DMS53 treated with DMSO at 0.1 percent for 48 hours (cell line): ENCODE data around the gene PCDHGC4.

ENCODE experiments used
- DNase-seq: peaks from one replicate; lab custom pipeline; 2025; ENCODE audit not compliant: unreplicated experiment; lab: John Stamatoyannopoulos, UW

The PCDHGC4 gene

DNA sequence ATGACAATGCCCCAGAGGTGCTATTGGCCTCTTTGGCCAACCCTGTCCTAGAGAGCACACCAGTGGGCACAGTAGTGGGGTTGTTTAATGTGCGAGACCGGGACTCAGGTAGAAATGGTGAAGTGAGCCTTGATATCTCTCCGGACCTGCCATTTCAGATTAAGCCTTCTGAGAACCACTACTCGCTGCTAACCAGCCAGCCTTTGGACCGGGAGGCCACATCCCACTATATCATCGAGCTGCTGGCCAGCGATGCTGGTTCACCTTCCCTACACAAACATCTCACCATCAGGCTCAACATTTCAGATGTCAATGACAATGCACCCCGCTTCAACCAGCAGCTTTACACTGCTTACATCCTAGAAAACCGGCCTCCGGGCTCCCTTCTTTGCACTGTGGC lies 5.4 kb downstream of the PCDHGC4 start:
- no peak for DNase-seq

DNA sequence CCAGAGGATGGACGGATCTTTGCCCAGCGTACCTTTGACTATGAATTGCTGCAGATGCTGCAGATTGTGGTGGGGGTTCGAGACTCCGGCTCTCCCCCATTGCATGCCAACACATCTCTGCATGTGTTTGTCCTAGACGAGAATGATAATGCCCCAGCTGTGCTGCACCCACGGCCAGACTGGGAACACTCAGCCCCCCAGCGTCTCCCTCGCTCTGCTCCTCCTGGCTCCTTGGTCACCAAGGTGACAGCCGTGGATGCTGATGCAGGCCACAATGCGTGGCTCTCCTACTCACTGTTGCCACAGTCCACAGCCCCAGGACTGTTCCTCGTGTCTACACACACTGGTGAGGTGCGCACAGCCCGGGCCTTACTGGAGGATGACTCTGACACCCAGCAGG lies 5.9 kb downstream of the PCDHGC4 start:
- no peak for DNase-seq

- DNase-seq: no peak
Observed at GRCh38 chr5:141491323-141492167, 6.7 kb downstream of the PCDHGC4 start.

DNA sequence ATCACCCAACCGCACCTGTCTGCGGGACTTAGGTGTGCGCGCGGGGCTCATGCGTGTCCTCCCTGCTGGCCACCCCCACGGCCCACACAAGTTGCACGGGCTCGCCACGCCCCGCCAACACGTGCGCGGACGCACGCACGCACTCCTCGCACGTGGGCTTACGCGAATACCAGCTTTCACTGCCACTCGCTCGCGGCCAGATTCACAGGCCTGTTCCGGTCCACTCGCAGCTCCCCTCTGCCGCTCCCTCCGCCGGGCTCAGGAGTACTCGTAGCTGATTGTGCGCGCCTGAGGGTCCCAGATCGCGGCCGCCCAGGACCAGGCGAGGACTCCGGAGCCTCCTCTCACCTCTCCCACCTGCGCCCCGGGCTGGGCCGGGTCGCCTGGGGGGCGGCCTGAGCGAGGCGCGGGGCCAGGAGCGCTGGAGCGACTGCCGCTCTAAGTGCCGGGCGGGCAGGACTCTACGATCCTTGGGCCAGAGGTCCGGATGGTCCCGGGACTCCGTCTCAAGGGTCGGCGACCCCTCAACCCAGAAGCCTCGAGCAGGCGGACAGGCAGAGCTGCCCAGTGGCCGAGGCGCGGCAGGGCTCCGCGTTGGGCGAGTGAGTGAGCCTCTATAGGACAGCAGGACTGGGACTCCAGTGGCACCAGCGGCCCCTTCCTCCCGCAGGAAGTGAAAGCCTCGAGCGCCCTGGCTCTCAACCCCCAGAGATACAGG lies 7.5 kb downstream of the PCDHGC4 start:
- DNase-seq: no peak

DNA sequence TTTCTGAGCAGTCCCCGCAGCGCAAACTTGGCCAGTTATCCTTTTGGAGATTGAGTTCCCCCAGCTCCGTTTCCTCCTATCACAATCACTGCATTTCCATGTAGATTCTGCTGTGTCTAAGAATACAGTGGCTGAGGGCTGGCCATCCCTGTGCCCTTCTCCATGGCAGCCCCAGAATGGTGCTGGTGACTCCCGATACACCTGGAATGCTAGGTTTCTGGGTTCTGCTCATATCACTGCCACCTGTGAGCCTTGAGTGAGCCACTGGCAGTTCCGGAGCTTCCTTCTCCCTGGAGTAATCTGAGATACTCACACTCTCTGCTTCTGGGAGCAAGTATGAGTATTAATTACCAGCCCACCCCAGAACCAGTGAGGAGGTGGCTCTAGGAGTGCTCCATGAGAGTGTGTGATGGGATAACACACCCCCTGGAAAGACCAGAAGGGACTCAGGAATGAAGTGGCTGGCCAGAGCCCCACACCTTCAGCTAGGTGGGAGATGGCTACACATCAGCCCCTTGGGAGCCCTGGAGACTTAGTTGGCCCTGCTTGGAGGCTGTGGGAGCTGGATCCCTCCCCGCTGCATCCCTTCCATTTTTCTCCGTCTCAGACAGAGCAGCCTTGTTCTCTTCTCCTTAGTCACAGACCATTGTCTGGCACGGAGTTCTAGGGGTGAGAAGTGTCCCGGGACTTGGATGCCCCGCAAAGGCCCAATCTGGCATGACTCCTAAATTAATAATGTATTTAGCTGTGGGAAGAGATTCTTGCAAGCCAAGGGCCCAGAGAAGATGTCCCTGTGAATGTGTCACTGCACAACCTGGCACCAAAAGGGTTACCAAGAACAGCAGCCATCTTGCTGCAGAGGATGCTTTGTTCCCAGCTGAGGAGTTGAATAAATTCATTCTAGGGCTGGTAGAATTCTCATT lies 8.9 kb downstream of the PCDHGC4 start:
- DNase-seq: no peak

- DNase-seq: no peak
Observed at GRCh38 chr5:141494761-141495452, 10.1 kb downstream of the PCDHGC4 start.

DNA sequence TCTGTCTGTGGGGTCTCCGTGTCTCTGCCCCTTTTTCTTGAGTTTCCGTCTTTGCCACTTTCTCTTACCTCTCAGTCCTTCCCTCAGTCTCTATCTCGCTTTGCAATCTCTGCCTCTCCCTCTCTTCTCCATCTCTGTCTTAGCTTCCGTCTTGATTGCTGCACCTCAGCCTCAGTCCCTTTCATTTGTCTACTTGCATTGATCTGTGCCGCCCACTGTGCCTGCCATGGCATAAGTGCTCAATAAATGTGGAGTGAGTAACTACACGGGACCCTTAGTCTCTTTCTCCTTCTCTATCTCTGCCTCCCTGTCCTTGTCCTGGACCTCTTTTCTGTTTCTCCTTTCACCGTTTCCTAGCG lies 10.6 kb downstream of the PCDHGC4 start:
- DNase-seq: no peak

DNA sequence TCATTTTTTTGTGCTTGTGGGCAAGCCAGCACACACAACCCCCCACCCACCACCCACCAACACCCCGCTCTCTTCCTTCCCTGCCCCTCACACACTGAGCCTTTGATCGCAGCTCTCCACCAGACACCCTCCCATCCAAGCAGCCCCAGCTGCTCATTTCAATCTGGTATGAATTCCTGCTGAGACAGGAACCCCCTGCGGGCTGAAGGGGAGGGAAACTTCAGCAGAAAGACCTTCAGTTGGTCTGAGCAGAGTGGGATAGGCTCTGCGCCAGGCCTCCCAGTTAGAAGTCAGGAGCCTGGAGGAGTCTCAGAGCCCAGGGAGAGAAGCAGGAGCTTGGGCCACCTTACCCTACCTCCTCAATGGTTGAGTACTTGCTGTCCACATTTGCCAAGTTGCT lies 11.2 kb downstream of the PCDHGC4 start:
- no peak for DNase-seq

- no peak for DNase-seq
Observed at GRCh38 chr5:141501761-141502160, 16.9 kb downstream of the PCDHGC4 start.

GRCh38 chr5:141503681-141504080 lies 18.9 kb downstream of the PCDHGC4 start:
- DNase-seq: no peak

DNA sequence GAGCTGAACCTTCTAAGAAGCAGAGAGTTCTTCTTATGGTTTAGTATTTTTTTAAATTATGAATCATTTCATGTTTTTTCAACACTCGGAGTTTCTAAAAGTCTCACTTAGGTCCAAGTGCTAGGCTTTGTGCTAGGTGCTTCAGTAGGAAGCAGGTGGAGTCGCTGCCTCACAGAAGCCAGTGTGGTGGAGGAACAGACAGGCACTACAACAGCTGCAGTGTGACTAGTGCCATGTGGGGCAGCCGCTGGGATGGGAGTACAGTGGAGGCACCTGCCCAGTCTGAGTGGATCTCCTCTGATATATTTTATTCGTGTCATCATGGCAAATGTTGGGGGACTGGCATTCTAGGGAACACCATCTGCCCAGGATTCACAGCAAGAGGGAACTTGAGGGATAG lies 19.4 kb downstream of the PCDHGC4 start:
- no peak for DNase-seq

GRCh38 chr5:141506381-141507155 lies 21.7 kb downstream of the PCDHGC4 start:
- no peak for DNase-seq

- no peak for DNase-seq
Observed at GRCh38 chr5:141507387-141508091, 22.7 kb downstream of the PCDHGC4 start.

DNA sequence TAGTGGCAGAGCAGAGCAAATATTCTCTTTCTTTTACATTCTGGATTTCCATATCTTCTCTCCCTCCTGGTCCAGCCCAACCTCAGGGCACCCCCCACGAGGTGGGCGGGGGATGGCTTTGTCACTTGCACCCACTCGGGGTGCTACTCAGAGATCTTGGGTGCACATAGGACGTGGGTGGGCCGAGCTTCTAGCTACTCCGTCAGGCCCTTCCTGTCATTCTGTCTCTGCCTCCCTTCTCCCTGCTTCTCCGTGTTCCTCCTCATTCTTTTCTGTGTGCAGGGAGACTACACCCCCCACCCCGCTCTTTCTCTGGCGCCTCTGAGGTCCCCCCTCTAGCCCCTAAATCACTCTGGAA lies 23.6 kb downstream of the PCDHGC4 start:
- no peak for DNase-seq

GRCh38 chr5:141508798-141509611 lies 24.2 kb downstream of the PCDHGC4 start:
- no peak for DNase-seq

DNA sequence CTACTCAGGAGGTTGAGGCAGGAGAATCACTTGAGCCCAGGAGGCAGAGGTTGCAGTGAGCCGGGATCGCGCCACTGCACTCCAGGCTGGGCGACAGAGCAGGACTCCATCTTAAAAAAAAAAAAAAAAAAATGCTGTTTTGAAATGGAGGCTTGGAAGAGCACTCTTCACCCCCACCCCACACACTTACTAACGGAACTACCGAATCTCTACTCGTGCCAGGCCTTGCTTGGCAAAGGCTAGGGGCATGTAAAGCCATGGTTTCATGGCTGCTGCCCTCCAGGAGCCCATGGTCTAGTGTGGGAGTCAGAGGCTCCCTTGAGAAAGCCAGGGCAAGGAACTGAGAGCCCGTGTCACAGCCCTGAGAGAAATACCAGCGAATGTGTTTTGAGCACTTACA lies 25.3 kb downstream of the PCDHGC4 start:
- no peak for DNase-seq

DNA sequence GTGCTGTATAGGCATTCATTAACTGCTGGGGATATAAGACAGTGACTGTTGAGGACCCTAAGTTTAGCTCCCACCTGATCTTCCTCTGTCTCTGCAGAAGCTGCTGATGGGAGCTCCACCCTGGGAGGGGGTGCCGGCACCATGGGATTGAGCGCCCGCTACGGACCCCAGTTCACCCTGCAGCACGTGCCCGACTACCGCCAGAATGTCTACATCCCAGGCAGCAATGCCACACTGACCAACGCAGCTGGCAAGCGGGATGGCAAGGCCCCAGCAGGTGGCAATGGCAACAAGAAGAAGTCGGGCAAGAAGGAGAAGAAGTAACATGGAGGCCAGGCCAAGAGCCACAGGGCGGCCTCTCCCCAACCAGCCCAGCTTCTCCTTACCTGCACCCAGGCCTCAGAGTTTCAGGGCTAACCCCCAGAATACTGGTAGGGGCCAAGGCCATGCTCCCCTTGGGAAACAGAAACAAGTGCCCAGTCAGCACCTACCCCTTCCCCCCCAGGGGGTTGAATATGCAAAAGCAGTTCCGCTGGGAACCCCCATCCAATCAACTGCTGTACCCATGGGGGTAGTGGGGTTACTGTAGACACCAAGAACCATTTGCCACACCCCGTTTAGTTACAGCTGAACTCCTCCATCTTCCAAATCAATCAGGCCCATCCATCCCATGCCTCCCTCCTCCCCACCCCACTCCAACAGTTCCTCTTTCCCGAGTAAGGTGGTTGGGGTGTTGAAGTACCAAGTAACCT lies 26.2 kb downstream of the PCDHGC4 start:
- DNase-seq: no peak

DNA sequence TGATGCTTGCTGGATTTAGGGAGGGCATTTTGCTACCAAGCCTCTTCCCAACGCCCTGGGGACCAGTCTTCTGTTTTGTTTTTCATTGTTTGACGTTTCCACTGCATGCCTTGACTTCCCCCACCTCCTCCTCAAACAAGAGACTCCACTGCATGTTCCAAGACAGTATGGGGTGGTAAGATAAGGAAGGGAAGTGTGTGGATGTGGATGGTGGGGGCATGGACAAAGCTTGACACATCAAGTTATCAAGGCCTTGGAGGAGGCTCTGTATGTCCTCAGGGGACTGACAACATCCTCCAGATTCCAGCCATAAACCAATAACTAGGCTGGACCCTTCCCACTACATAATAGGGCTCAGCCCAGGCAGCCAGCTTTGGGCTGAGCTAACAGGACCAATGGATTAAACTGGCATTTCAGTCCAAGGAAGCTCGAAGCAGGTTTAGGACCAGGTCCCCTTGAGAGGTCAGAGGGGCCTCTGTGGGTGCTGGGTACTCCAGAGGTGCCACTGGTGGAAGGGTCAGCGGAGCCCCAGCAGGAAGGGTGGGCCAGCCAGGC lies 27.0 kb downstream of the PCDHGC4 start:
- no peak for DNase-seq
